Spleen (tissue), 7 donors: ENCODE results near the gene PCSK6.
"Not testable (repeated sequence)": the region's sequence is repeated elsewhere in the genome, so short reads cannot be mapped to it uniquely, and the experiment has no call there.

Experiments
- POLR2A ChIP-seq, 3 donors: fragments of 450-650 bp; IDR thresholded peaks; one replicate each; pipeline ENCODE4 v1.5.1; 2017; ENCODE audit warnings: antibody characterized with exemption in 3 of 3, mild to moderate bottlenecking in 1 of 3
- POLR2AphosphoS5 ChIP-seq, 3 donors: sonication (generic); formaldehyde crosslinking; IDR thresholded peaks; one replicate each; pipeline ENCODE4 v1.5.1; 2017; ENCODE audit warnings: antibody characterized with exemption in 3 of 3
- TF ChIP-seq, protein P1 (sequence below), 11 experiments: fragments of 200-600 bp in 7 of 11; fragments of 450-650 bp in 4 of 11; sonication (generic) in 4 of 11; IDR thresholded peaks in 8 of 11; conservative IDR thresholded peaks in 3 of 11; 1 replicate in 7 of 11; 2 replicates in 4 of 11; pipeline versions ENCODE4 v1.4.0 to v1.8.0; 2016 to 2021; ENCODE audit warnings: antibody characterized with exemption in 11 of 11, inconsistent platforms in 4 of 11, mild to moderate bottlenecking in 1 of 11
- donor health status: DM: no; HTN: no; CAD: no; lungs with moderate emphysema.
- donor health status: DM: no; HTN: no; CAD: no.
- donor health status: DM: no; HTN: no; CAD: no.

DNA sequence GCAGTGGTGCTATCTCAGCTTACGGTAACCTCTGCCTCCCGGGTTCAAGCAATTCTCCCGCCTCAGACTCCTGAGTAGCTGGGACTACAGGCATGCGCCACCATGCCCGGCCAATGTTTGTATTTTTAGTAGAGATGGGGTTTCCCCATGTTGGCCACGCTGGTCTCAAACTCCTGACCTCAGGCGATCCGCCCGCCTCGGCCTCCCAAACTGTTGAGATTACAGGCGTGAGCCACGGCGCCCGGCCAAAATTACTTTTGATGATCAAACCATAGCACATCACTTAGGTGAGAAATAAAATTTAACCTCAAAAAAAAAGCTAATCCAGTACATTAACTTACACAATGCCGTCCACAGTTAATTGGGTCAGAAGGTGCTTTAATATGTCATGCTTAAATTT is 114.5 kb downstream of the PCSK6 start:
- TF ChIP-seq, protein P1, sequence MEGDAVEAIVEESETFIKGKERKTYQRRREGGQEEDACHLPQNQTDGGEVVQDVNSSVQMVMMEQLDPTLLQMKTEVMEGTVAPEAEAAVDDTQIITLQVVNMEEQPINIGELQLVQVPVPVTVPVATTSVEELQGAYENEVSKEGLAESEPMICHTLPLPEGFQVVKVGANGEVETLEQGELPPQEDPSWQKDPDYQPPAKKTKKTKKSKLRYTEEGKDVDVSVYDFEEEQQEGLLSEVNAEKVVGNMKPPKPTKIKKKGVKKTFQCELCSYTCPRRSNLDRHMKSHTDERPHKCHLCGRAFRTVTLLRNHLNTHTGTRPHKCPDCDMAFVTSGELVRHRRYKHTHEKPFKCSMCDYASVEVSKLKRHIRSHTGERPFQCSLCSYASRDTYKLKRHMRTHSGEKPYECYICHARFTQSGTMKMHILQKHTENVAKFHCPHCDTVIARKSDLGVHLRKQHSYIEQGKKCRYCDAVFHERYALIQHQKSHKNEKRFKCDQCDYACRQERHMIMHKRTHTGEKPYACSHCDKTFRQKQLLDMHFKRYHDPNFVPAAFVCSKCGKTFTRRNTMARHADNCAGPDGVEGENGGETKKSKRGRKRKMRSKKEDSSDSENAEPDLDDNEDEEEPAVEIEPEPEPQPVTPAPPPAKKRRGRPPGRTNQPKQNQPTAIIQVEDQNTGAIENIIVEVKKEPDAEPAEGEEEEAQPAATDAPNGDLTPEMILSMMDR (IDR thresholded peaks at IDR 0.05 in 8 of 11, conservative IDR thresholded peaks at IDR 0.05 in 3 of 11) = not testable (repeated sequence)
- not testable (repeated sequence) for TF ChIP-seq POLR2AphosphoS5, POLR2A (IDR thresholded peaks at IDR 0.05)
